ENCODE measurements around the gene TNFAIP8.
"Not testable (repeated sequence)": the region's sequence is repeated elsewhere in the genome, so short reads cannot be mapped to it uniquely, and the experiment has no call there.

TNFAIP8 gene

DNA sequence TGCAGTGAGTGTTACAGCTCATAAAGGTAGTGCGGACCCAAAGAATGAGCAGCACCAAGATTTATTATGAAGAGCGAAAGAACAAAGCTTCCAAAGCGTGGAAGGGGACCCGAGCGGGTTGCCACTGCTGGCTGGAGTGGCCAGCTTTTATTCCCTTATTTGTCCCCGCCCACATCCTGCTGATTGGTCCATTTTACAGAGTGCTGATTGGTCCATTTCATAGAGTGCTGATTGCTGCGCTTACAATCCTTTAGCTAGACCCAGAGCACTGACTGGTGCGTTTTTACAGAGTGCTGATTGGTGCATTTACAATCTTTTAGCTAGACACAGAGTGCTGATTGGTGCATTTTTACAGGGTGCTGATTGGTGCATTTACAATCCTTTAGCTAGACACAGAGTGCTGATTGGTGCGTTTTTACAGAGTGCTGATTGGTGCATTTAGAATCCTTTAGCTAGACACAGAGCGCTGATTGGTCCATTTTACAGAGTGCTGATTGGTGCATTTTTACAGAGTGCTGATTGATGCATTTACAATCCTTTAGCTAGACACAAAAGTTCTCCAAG, 76.9 kb downstream of the TNFAIP8 start:
- not testable (repeated sequence) for DNase-seq

- DNase-seq, result no peak
These were observed 79.8 kb downstream of the TNFAIP8 start for GRCh38 chr5:119435436-119436132.

DNA sequence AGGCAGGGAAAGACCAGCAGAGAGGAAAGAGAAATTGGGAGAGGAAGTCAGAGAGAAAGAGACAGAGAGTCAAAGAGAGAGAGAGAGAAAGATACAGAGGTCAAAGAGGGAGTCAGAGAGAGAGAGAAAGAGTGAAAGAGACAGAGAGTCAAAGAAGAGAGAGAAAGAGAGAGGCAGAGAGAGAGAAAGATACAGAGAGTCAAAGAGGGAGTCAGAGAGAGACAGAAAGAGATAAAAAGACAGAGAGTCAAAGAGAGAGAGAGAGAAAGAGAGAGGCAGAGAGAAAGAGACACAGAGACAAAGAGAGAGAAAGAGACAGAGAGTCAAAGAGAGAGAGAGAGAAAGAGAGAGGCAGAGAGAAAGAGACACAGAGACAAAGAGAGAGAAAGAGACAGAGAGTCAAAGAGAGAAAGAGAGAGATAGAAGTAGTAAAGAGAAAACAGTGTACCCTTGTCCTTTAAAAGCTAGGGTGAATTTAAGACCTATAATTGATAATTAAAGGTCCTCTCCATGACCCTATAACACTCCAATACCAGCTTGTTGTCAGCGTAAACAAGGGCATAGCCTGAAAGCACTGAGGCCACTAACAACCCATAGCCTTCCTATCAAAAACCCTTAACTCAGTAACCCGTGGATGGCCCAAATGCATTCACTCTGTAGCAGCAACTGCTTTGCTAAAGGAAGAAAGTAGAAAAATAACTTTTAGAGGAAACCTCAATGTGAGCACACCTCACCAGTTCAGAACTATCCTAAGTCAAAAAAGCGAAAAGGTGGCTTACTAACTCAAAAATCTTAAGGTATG, 82.2 kb downstream of the TNFAIP8 start:
- DNase-seq, result not testable (repeated sequence)

GRCh38 chr5:119438587-119438917, 82.7 kb downstream of the TNFAIP8 start:
- DNase-seq, result not testable (repeated sequence)

- no peak for DNase-seq
These were observed 83.4 kb downstream of the TNFAIP8 start for GRCh38 chr5:119439140-119439631.

- DNase-seq, result not testable (repeated sequence)
These were observed 83.8 kb downstream of the TNFAIP8 start for GRCh38 chr5:119439632-119440031.

- DNase-seq, result not testable (repeated sequence)
These were observed 88.8 kb downstream of the TNFAIP8 start for GRCh38 chr5:119444643-119445042.

- DNase-seq, result no peak
These were observed 89.7 kb downstream of the TNFAIP8 start for GRCh38 chr5:119445544-119445943.
